Fibroblast of upper back skin (primary cell): ENCODE results near the gene SMIM29.
"Not testable (repeated sequence)": the region's sequence is repeated elsewhere in the genome, so short reads cannot be mapped to it uniquely, and the experiment has no call there.

ENCODE experiments used
- DNase-seq: peaks from one replicate; pipeline ENCODE4 v3.0.0-alpha.2; 2013

Gene SMIM29

DNA sequence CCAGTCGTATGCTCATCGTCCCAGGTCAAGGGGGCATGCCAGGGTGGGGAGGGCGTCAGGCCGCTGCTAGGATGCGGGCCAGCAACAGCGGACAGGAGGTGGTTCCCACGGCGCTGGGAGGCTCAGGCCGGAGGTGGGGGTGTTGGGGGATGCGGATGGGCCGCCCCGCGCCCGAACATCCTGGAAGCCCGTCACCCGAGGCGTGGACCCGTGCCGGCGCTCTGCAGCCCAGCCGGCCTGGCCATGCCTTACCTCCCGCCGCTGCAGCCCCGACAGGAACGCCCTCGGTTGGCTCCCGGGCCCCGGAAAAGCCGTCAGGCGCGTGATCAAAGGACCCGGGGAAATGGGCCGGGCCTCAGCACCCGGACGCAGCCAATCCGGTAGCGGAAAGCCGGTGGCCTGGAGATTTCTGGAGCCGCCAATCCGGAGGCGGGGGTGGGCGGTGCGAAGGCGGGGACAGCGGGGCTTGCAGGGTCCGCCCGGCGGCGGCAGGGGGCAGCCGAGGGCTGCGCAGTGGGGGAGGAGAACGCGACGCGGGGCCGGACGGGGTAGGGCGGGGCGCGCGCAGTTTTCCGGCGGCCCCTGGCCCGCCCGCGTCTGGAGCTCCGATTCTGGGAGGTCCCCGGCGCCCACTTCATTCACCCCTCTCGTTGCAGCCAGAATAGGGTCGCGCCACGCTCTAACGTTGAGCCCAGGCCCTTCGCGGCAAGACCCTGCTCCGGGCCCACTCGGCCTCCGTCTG, at the start of gene SMIM29:
TSS of gene SMIM29 (minus strand) at position 280 of the 742 bp plus-strand sequence. CDS start 1,215 bp downstream, outside the sequence.
- peak; percentile 94 for DNase-seq

- DNase-seq = no peak
These were observed 46.9 kb upstream of the SMIM29 start for GRCh38 chr6:34295721-34296120.

GRCh38 chr6:34292954-34293353, 44.1 kb upstream of the SMIM29 start:
- DNase-seq = no peak

- DNase-seq = no peak
These were observed 40.3 kb upstream of the SMIM29 start for GRCh38 chr6:34289137-34289536.

DNA sequence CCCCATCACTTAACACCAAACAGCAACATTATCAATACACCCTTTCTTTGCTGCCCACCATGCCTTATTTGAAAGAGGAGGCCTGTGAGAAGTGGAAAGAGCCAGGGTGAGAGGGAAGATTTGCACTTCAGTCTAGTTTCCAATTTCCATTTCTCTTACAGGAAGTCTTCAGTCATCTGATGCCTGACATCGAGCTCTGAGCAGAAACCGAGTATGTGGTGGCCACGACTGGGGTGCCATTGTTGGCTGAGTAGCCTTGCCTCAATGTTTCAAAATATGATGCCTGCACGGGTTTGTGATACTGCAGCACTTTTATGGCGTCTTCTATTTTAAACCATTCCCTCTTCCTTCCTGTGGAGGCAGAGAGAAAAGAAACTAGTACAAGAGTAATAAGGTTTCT, 39.8 kb upstream of the SMIM29 start:
- no peak for DNase-seq

DNA sequence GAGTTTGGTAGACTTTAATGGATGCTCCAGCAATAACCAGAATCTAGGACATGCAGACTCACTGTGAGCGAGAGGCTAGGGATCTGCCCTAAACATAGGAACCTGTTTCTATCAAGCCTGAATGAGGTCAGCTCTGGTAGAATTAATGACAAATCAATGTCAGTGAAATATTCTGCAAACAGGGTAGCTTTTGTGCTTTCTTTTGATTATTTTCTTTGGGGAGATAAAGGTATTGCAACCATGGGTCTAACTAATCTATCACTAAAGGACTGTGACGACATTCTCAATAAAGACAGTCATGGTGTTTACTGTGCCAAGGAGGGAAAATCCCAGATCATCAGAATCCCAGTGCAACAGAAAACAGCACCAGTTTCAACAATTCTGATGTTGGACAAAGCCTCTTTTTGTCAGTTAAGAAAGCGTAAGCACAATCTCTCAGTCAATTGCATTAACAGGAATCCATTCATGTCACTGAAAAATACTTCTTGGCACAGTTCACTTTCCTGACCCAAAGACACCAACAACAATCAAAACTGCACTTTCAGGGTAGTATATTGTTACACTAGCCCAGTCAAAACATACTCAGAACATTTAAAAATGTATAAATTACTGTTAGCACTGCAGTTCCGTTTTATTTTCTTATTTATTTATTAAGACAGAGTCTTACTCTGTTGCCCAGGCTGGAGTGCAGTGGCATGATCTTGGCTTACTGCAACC, 36.8 kb upstream of the SMIM29 start:
- no peak for DNase-seq

DNA sequence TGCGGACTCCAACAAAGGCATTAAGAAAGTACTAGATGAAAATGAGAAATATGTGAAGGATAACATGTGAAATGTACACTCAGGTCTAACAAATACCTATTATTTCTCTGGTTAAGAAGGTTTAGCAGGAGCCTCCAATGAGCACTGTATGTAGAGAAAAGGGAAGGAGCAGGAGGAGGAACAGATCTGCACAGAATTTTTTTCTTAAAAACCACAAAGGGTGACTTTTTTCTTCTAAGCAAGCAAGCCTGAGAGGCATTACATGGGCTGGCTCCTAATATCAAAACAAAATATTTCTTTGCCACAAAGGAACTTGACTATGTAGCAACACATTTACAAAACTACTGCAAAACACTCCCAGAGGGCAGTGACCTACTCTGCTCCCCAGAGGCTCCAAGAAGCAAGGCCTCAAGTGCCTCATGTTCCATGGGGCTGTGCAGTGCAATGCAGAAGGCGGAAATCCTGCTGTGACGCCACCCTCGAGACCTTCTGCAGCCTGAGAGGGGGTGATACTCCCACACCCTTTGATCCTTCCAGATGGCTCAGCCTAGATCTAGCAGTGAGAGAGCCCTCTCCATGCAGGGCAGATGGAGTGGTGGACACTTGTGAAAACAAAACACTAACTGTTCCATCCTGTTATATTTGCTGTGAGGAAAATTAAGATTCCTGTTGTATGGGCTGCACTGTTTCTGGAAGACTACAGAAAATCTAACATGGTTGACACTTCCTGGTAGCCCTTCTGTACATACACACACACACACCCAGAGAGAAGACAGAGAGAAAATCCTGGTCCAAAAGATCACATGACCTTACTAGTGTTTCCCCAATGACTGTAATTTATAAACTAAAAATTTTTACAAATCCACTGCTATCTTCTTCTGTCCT, 36.0 kb upstream of the SMIM29 start:
- DNase-seq = peak; percentile 48

GRCh38 chr6:34281702-34282334, 33.0 kb upstream of the SMIM29 start:
- DNase-seq = no peak

GRCh38 chr6:34280216-34280615, 31.4 kb upstream of the SMIM29 start:
- DNase-seq = no peak

DNA sequence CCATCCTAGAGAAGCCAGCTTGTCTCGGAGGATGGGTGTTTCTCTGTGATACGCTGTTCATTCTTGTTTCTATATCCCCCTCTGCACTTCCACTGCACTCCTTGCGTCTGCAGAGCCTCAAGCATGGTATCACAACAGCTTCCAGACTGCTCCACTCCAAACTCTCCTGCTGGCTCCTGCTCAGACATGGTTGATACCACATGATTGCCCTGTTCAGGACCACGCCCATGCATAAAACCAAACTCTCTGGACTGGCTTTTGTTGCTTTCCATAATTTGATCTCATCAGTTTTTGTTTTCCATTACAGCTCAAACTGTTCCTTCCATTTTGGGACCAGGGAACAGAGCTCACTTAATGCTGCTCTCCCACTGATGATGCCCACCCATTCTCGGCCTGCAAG, 30.0 kb upstream of the SMIM29 start:
- DNase-seq = no peak

GRCh38 chr6:34277763-34278112, 28.9 kb upstream of the SMIM29 start:
- no peak for DNase-seq

DNA sequence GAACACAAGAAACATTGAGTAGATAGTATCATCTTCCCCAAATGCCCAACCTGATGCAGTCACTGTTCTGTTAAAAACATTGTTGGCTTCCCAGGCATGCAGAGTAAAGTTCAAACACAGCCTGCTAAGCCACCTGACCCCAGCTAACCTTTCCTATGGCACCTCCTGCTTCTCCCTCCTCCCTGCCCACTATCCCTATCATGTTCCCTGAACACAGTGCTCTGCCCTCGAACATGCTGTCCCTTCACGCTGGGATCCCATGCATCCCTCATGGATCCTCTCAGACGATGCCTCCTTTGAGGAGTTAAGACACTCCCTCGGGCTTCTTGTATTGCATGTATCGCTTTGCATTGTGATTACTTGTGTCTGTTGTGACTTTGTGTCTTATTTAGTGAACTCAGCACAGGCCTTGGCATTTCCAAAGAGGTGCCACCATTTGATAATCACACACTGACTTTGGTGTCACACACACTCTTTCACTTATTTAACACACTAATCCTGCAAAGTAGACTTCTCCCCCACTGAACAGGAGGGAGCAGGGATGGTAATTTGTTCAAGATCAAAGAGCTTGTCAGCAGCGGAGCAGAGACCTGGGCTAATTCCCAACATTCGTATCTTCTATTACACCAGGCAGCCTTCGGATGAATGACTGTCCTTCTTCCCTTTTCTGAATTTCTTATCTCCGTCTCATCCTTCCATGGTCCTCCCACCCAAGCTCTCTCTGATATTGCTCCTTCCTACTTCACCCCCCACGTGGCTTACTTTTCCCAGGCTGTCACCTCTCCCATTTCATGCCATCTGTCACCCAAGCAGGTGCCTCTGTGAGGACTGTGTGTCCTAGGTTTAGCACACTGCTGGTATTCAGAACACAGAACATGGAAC, 28.3 kb upstream of the SMIM29 start:
- no peak for DNase-seq

GRCh38 chr6:34276191-34276590, 27.4 kb upstream of the SMIM29 start:
- DNase-seq = no peak

DNA sequence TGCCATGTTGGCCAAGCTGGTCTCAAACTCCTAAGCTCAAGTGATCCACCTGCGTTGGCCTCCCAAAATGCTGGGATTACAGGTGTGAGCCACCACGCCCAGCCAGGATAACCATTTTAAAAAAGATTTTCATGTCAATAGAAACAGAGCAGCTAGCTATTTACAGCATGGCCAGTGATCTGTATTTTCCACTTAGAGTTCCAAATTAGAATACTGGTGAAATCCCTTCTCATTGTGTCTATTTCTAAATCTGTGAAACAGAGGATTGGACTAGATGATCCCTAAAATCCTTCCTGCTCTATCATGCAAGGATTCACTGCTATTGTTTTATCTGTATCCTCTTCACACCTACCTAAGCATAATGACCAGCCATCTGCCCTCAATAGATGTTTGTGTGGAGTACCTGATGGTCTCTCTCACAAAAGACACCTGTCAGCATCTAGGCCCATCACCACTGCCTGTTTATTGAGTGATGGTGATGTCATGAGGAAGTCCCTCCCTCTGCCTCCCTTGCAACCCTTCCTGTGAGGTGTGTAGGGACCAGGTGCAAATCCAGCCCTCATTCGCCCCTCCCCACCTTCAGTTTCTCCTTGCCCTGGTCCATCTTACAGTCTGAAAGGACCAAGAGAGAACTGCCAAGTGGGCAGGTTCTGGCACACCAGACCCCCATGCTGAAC, 26.5 kb upstream of the SMIM29 start:
- no peak for DNase-seq

DNA sequence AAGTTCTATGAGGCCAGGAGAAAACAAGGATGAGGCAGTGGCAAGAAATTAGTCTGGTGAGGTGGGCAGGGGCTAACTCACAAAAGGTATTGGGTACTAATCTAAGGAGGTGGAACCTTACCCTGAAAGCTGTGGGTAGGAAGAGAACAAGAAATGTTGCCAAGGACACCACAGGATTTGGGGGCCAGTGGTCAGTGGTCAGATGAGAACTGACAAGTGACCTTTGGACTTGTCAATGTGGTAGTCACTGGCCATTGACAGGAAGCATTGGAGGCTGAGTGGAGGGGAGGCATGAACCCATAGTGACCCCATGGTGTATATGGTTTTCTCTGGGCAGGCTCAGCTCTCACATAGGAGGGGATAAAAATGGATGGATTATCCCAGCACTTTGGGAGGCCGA, 25.3 kb upstream of the SMIM29 start:
- DNase-seq = no peak

DNA sequence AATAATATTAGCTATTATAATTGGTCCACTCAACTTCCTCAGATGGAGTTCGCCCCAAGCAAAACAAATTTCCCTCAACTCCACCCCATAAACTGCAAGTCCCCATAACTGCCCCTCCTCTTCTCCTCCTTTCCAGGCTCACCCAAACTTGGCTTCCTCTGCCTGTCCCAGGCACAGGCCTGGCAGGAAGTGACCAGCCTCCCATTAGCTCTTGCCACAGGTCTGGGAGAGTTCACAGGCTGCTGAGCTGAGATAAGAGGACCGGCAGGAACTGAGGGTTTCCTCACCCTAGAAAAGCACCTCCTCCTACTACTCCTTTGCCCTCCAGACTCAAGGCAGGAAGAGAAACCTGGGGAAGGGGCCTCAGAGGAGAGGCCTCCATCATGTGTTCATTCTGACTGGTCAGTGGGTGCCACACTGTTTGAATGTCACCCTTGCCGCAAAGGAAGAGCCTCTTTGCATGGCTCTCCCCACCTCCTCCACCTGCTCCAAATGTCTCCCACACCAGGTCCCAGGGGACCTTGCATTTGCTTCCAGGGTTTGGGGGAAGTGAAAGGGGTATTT, 24.5 kb upstream of the SMIM29 start:
- DNase-seq = no peak

DNA sequence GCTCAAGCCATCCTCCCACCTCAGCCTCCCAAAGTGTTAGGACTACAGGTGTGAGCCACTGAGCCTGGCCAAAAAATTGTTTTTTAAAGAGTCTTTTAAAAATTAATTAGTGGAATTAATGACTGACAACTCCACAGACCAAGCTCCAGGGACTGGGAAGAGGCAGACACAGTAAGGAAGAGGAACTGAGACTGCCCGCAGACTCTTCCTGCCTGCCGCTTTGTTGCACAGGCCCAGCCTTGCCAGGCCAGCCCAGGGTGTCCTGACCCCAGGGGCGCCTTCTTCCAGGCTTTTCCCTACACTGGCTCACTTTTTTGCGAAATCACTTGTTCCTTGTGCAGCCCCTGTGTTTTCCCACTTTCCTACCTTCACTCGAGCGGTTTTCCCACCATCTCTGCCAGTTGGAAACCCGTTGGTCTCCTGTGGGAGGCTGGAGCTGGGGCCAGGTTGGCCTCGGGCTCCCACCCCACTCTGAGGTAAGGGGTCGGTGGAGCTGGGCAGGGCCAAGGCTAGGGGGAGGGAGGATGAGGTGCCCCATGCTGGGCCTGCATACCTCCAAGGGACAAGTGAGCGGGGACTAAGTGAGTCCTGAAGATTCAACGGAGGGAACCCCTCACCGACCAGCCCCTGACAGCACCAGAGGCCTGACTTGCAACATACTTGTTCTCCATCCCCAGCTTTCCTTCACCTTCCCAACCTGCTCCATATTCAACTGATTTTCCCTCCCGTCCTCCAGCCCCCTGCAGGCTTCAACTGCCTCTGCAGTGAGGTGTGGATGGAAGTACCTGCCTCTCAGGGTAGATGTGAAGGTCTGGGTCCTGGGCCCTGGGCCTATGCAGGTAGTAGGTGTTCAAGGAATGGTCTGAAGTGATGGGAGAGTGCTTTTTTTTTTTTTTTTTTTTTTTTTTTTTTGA, 23.5 kb upstream of the SMIM29 start:
- DNase-seq = no peak

DNA sequence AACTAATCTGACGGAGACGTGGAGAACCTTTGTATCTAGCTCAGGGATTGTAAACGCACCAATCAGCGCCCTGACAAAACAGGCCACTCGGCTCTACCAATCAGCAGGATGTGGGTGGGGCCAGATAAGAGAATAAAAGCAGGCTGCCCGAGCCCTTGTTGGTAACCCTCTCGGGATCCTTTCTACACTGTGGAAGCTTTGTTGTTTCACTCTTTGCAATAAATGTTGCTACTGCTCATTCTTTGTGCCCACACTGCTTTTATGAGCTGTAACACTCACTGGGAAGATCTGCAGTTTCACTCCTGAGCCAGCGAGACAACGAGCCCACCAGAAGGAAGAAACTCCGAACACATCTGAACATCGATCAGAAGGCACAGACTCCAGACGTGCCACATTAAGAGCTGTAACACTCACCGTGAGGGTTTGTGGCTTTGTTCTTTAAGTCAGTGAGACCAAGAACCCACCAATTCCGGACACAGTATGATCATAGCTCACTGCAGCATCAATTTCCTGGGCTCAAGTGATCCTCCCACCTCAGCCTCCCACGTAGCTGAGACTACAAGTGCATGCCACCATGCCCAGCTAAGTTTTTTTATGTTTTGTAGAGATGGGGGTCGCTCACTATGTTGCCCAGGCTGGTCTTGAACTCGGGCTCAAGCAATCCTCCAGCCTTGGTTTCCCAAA, 21.0 kb upstream of the SMIM29 start:
- DNase-seq = not testable (repeated sequence)

DNA sequence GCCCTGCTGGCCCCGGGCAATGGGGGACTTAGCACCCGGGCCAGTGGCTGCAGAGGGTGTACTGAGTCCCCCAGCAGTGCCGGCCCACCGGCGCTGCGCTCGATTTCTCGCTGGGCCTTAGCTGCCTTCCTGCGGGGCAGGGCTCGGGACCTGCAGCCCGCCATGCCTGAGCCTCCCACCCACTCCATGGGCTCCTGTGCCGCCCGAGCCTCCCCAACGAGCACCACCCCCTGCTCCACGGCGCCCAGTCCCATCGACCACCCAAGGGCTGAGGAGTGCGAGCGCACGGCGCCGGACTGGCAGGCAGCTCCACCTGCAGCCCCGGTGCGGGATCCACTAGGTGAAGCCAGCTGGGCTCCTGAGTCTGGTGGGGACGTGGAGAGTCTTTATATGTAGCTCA, 20.3 kb upstream of the SMIM29 start:
- not testable (repeated sequence) for DNase-seq
